NT2/D1 (cell line): ENCODE data around the gene RFTN1.

ENCODE experiments used
- SUZ12 ChIP-seq: IDR thresholded peaks from 2 replicates; pipeline ENCODE4 v1.6.1; 2011; ENCODE audit not compliant: insufficient read length, insufficient read depth; ENCODE audit errors: extremely low read depth
- YY1 ChIP-seq: IDR thresholded peaks from 2 replicates; pipeline ENCODE4 v1.6.1; 2011; ENCODE audit not compliant: insufficient read length, insufficient read depth
- ZNF274 ChIP-seq: IDR thresholded peaks from 2 replicates; pipeline ENCODE4 v1.6.1; 2011; ENCODE audit warnings: mild to moderate bottlenecking, low read depth, low read length

DNA sequence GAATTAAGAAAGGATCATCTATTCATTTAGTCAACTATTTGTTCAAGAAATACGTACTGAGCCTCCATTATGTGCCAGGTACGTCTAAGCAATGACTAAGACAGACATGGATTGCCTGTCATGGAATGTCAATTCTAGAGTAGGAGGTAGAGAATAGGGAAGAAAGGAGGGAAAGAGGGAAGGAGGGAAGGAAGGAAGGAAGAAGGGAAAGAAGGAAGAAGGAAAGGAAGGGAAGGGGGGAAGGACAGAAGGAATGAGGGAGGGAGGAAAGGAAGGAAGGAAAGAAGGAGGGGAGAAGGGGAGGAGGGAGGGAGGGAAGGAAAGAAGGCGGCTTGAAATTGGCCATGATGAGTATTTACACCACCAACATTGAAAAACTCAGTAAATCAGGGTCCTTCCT, 39.3 kb upstream of the RFTN1 start:
- TF ChIP-seq SUZ12, result no peak
- TF ChIP-seq ZNF274, result no peak
- TF ChIP-seq YY1, result no peak
